Liver (tissue), 9 donors: ENCODE measurements around the gene RAPGEF2. TPM values are rescaled to one million over a fixed set of nuclear protein-coding genes. Genes with fewer than 3 reads are reported as not detected.

Experiments used
- DNase-seq: peaks from one replicate; pipeline ENCODE4 v3.0.0-alpha.2; 2017; ENCODE audit warnings: low spot score
- H3K27ac ChIP-seq, 2 donors: one replicate each; pipeline ENCODE4 v1.7.0; 2013; ENCODE audit warnings: inconsistent platforms in 2 of 2, low read length in 2 of 2, control low read depth in 1 of 2, low read depth in 1 of 2, mild to moderate bottlenecking in 1 of 2
- H3K27me3 ChIP-seq, 4 donors: one replicate each; pipeline versions ENCODE4 v1.6.1 to v1.7.0; 2013; ENCODE audit warnings: low read length in 3 of 4, inconsistent platforms in 1 of 4, mild to moderate bottlenecking in 1 of 4, moderate library complexity in 1 of 4; ENCODE audit not compliant: control insufficient read depth in 4 of 4, insufficient read depth in 4 of 4
- H3K36me3 ChIP-seq, 4 donors: one replicate each; pipeline versions ENCODE4 v1.6.1 to v1.7.0; 2013; ENCODE audit warnings: low read length in 3 of 4, mild to moderate bottlenecking in 3 of 4, low read depth in 1 of 4, moderate library complexity in 1 of 4; ENCODE audit not compliant: control insufficient read depth in 4 of 4, insufficient read depth in 3 of 4
- H3K4me1 ChIP-seq, 4 donors: one replicate each; pipeline versions ENCODE4 v1.6.1 to v1.7.0; 2013; ENCODE audit warnings: low read length in 3 of 4, mild to moderate bottlenecking in 3 of 4, moderate library complexity in 1 of 4; ENCODE audit not compliant: control insufficient read depth in 4 of 4, insufficient read depth in 4 of 4
- H3K4me3 ChIP-seq, 3 donors: one replicate each; pipeline versions ENCODE4 v1.6.1 to v1.7.0; 2013; ENCODE audit warnings: low read length in 3 of 3, control low read depth in 1 of 3, low read depth in 1 of 3, mild to moderate bottlenecking in 1 of 3
- H3K9ac ChIP-seq, 2 donors: one replicate each; pipeline ENCODE4 v1.7.0; 2013; ENCODE audit warnings: low read length in 2 of 2, mild to moderate bottlenecking in 2 of 2, moderate library complexity in 2 of 2, control low read depth in 1 of 2, low read depth in 1 of 2
- H3K9me3 ChIP-seq, 4 donors: one replicate each; pipeline versions ENCODE4 v1.6.1 to v1.7.0; 2013; ENCODE audit warnings: low read length in 3 of 4; ENCODE audit not compliant: control insufficient read depth in 4 of 4
- EGR1 ChIP-seq, 2 donors: IDR thresholded peaks; 2 replicates each; pipeline ENCODE4 v1.6.1; 2016 to 2018; ENCODE audit warnings: antibody characterized with exemption in 2 of 2, low read depth in 2 of 2
- FOXA1 ChIP-seq: IDR thresholded peaks from 2 replicates; pipeline ENCODE4 v1.6.1; 2016; ENCODE audit warnings: antibody characterized with exemption
- GABPA ChIP-seq, 2 donors: IDR thresholded peaks in 1 of 2; conservative IDR thresholded peaks in 1 of 2; 2 replicates each; pipeline ENCODE4 v1.6.1; 2016; ENCODE audit warnings: antibody characterized with exemption in 2 of 2, mild to moderate bottlenecking in 1 of 2, moderate library complexity in 1 of 2
- HNF4A ChIP-seq, 2 donors: conservative IDR thresholded peaks; 2 replicates each; pipeline ENCODE4 v1.6.1; 2016; ENCODE audit warnings: antibody characterized with exemption in 2 of 2, mild to moderate bottlenecking in 2 of 2
- HNF4G ChIP-seq: IDR thresholded peaks from 2 replicates; pipeline ENCODE4 v1.6.1; 2016; ENCODE audit warnings: antibody characterized with exemption
- NR2F2 ChIP-seq: IDR thresholded peaks from 2 replicates; pipeline ENCODE4 v1.6.1; 2016; ENCODE audit warnings: antibody characterized with exemption
- RAD21 ChIP-seq, 2 donors: IDR thresholded peaks; 2 replicates each; pipeline ENCODE4 v1.6.1; 2016; ENCODE audit warnings: antibody characterized with exemption in 2 of 2, mild to moderate bottlenecking in 2 of 2
- REST ChIP-seq: IDR thresholded peaks from 2 replicates; pipeline ENCODE4 v1.6.1; 2016; ENCODE audit warnings: antibody characterized with exemption, mild to moderate bottlenecking
- RXRA ChIP-seq, 2 donors: IDR thresholded peaks; 2 replicates each; pipeline ENCODE4 v1.6.1; 2017 to 2018; ENCODE audit warnings: antibody characterized with exemption in 2 of 2, mild to moderate bottlenecking in 1 of 2
- TAF1 ChIP-seq: conservative IDR thresholded peaks from 2 replicates; pipeline ENCODE4 v1.6.1; 2016; ENCODE audit warnings: antibody characterized with exemption, mild to moderate bottlenecking
- YY1 ChIP-seq: IDR thresholded peaks from 2 replicates; pipeline ENCODE4 v1.6.1; 2016; ENCODE audit warnings: antibody characterized with exemption, mild to moderate bottlenecking
- WGBS: extraction: QIAGEN DNeasy Blood & Tissue Kit; methylation state at CpG from one replicate; pipeline ENCODE4 v1.1.7; 2013; 5-methylcytosine and 5-hydroxymethylcytosine counted together
- polyA plus RNA-seq, 2 donors: library from polyadenylated mRNA; stranded (reverse) in 1 of 2; unstranded in 1 of 2; fragments of 200-250 nt in 1 of 2; fragments of >200 nt in 1 of 2; fragmentation: Nextera tagmentation in 1 of 2; extraction: Ambion mirVana in 1 of 2; gene quantifications; one replicate each; pipeline versions ENCODE4 v1.2.1 to v1.2.3, GENCODE V29; 2013 to 2015
- total RNA-seq, 2 donors: library from RNA; depleted of rRNA; stranded (reverse); fragments of >200 nt; gene quantifications; one replicate each; pipeline ENCODE4 v1.2.3, GENCODE V29; 2014
- TF ChIP-seq, protein P1 (sequence below): IDR thresholded peaks from 2 replicates; pipeline ENCODE4 v1.6.1; 2016; ENCODE audit warnings: antibody characterized with exemption
- TF ChIP-seq, protein P2 (sequence below): IDR thresholded peaks from 2 replicates; pipeline ENCODE4 v1.6.1; 2016; ENCODE audit warnings: antibody characterized with exemption
- donor health status: healthy.
- donor health status: healthy.
- donor health status: healthy.
- donor health status: healthy.
- donor health status: healthy.

RAPGEF2 gene
- total and polyA plus RNA-seq, 4 donors: 7.3 to 90.4 (median 32.2) TPM

GRCh38 chr4:159267869-159268285, 165.0 kb downstream of the RAPGEF2 start:
- H3K9me3 ChIP-seq: no peaks in the 10 kb centered on the region
- H3K4me1 ChIP-seq: peaks cover 1 to 23% (median 11%) of the 10 kb centered on the region in 4 donors
- H3K9ac ChIP-seq: peak overlapping the region; percentile 4 to 39
- peak overlapping the region; percentile 66 to 70 for H3K27ac ChIP-seq
- H3K27me3 ChIP-seq: no peaks in the 10 kb centered on the region
- 65% methylated on average over 5 of the region's 5 CpGs for WGBS
- H3K4me3 ChIP-seq: peak overlapping the region; percentile 36 to 44 (median 39)
- TF ChIP-seq HNF4G: no peak
- peak; percentile 11 for TF ChIP-seq YY1
- no peaks in the 10 kb centered on the region for H3K36me3 ChIP-seq
- no peak for DNase-seq

DNA sequence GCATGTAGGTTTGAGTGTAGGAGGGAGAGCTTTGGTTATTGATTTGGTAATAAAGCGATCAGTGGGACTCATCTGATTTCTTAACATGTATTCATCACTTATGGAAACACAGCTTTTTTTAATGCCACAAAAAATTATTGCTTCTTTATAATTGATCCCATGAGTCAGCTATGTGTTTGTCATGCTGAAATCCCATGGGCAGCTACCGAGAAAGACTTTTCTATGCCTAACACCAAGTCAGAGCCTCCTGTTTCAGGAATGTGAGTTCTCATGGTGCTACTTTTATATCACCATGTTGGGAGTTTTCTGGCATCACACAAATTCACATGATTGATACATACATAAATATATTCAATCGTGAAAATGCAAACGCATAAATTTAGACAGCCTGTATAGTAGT, 165.7 kb downstream of the RAPGEF2 start:
- whole genome bisulfite sequencing: 85% methylated on average over 4 of the region's 4 CpGs
- no peaks in the 10 kb centered on the region for H3K9me3 ChIP-seq
- no peaks in the 10 kb centered on the region for H3K27me3 ChIP-seq
- no peak for TF ChIP-seq FOXA1
- TF ChIP-seq NR2F2: no peak
- no peak for TF ChIP-seq HNF4A (conservative IDR thresholded peaks at IDR 0.05)
- TF ChIP-seq, protein P1, sequence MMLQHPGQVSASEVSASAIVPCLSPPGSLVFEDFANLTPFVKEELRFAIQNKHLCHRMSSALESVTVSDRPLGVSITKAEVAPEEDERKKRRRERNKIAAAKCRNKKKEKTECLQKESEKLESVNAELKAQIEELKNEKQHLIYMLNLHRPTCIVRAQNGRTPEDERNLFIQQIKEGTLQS: no peak
- TF ChIP-seq RXRA (IDR thresholded peaks at IDR 0.05): no peak
- TF ChIP-seq RAD21 (IDR thresholded peaks at IDR 0.05): no peak
- TF ChIP-seq HNF4G: no peak
- TF ChIP-seq REST: no peak
- no peak for TF ChIP-seq GABPA (IDR thresholded peaks at IDR 0.05 in 1 of 2, conservative IDR thresholded peaks at IDR 0.05 in 1 of 2)
- no peak for TF ChIP-seq TAF1
- TF ChIP-seq, protein P2, sequence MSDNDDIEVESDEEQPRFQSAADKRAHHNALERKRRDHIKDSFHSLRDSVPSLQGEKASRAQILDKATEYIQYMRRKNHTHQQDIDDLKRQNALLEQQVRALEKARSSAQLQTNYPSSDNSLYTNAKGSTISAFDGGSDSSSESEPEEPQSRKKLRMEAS: no peak
- H3K4me3 ChIP-seq: peak overlapping the region in 2 of 3 donors; percentile 2 to 44
- H3K9ac ChIP-seq: peak overlapping the region in 1 of 2 donors; percentile 36
- H3K27ac ChIP-seq: peak overlapping the region; percentile 25 to 28
- DNase-seq: no peak
- H3K36me3 ChIP-seq: no peaks in the 10 kb centered on the region
- H3K4me1 ChIP-seq: peaks cover 2 to 29% (median 16%) of the 10 kb centered on the region in 4 donors

GRCh38 chr4:159269116-159269515, 166.2 kb downstream of the RAPGEF2 start:
- Histone ChIP-seq H3K27ac (peak overlapping the region in 1 of 2 donors; percentile 28), H3K36me3 (no peaks in the 10 kb centered on the region), H3K4me1 (peaks cover 4 to 29% (median 17%) of the 10 kb centered on the region in 4 donors), H3K9me3 (no peaks in the 10 kb centered on the region), H3K27me3 (no peaks in the 10 kb centered on the region), H3K9ac (no peak overlapping the region), H3K4me3 (peak overlapping the region in 1 of 3 donors; percentile 20)
- no peak for TF ChIP-seq HNF4G
- TF ChIP-seq TAF1: no peak
- no peak for TF ChIP-seq EGR1 (IDR thresholded peaks at IDR 0.05; ENCODE audit: low read depth in 2 of 2)
- TF ChIP-seq HNF4A (conservative IDR thresholded peaks at IDR 0.05): no peak
- TF ChIP-seq YY1: no peak
- no peak for TF ChIP-seq GABPA (IDR thresholded peaks at IDR 0.05 in 1 of 2, conservative IDR thresholded peaks at IDR 0.05 in 1 of 2)
- 96% methylated on average over 10 of the region's 10 CpGs for WGBS
- no peak for DNase-seq
